H1 (cell line): ENCODE data around the gene FRMD5. TPM values are rescaled to one million over a fixed set of nuclear protein-coding genes. Genes with fewer than 3 reads are reported as not detected.

Experiments used
- CTCF ChIA-PET: fragments of 300-600 bp; sonication (Branson Sonifier 250); formaldehyde crosslinking; loops from one replicate; lab custom pipeline; 2021; ENCODE audit not compliant: partially characterized antibody; lab: Charles Lee
- POLR2A ChIA-PET: fragments of 300-600 bp; sonication (Branson Sonifier 250); formaldehyde crosslinking; loops from one replicate; lab custom pipeline; 2021; ENCODE audit warnings: inconsistent platforms; ENCODE audit not compliant: partially characterized antibody; lab: Charles Lee
- DNase-seq, 2 experiments: peaks; one replicate each; pipeline versions ENCODE4 v3.0.0 to v3.0.0-alpha.2; 2010 to 2022; ENCODE audit warnings: low spot score in 2 of 2, low read depth in 1 of 2, mixed read lengths in 1 of 2
- FAIRE-seq: peaks from 2 replicates; lab custom pipeline; 2011; peaks lifted over from hg19 to GRCh38; lab: Jason Lieb, UNC
- H2AFZ ChIP-seq: 2 replicates; pipeline ENCODE4 v1.8.1; 2012; ENCODE audit warnings: low read length, inconsistent platforms
- H2AK5ac ChIP-seq: 2 replicates; pipeline ENCODE4 v1.6.1; 2013; ENCODE audit warnings: low read depth, low read length
- H2BK120ac ChIP-seq: replicated peaks from 2 replicates; pipeline ENCODE3; 2013; ENCODE audit warnings: low read depth, low read length, inconsistent platforms
- H2BK12ac ChIP-seq: 2 replicates; pipeline ENCODE4 v1.6.1; 2013; ENCODE audit warnings: low read depth, low read length
- H2BK15ac ChIP-seq: 2 replicates; pipeline ENCODE4 v1.6.1; 2013; ENCODE audit warnings: low read length
- H2BK20ac ChIP-seq: 2 replicates; pipeline ENCODE4 v1.6.1; 2013; ENCODE audit warnings: low read length
- H2BK5ac ChIP-seq: 2 replicates; pipeline ENCODE4 v1.6.1; 2013; ENCODE audit warnings: low read depth, low read length
- H3K14ac ChIP-seq: 2 replicates; pipeline ENCODE4 v1.6.1; 2013; ENCODE audit warnings: inconsistent platforms; ENCODE audit not compliant: insufficient read length
- H3K18ac ChIP-seq: 2 replicates; pipeline ENCODE4 v1.6.1; 2013; ENCODE audit warnings: low read length; ENCODE audit errors: extremely low read depth
- H3K23ac ChIP-seq: 2 replicates; pipeline ENCODE4 v1.6.1; 2013; ENCODE audit warnings: inconsistent platforms; ENCODE audit not compliant: insufficient read length
- H3K23me2 ChIP-seq: 2 replicates; pipeline ENCODE4 v1.6.1; 2013; ENCODE audit warnings: low read depth, low read length
- H3K27ac ChIP-seq: 2 replicates; pipeline ENCODE4 v1.6.1; 2011; ENCODE audit warnings: low read depth, low read length, inconsistent platforms
- H3K27me3 ChIP-seq, 4 experiments: replicated peaks in 1 of 4; 1 replicate in 1 of 4; 2 replicates in 3 of 4; pipeline versions ENCODE4 v1.6.1 to v1.8.1; 2011 to 2013; ENCODE audit warnings: low read length in 3 of 4, mild to moderate bottlenecking in 3 of 4, inconsistent platforms in 2 of 4, mixed read lengths in 2 of 4, moderate library complexity in 1 of 4; ENCODE audit not compliant: control insufficient read depth in 3 of 4, insufficient read depth in 3 of 4; ENCODE audit errors: extremely low read depth in 1 of 4
- H3K36me3 ChIP-seq, 4 experiments: 2 replicates each; pipeline versions ENCODE4 v1.6.1 to v1.8.1; 2011 to 2013; ENCODE audit warnings: mild to moderate bottlenecking in 4 of 4, low read length in 3 of 4, moderate library complexity in 2 of 4, control low read depth in 1 of 4, inconsistent platforms in 1 of 4; ENCODE audit not compliant: insufficient read depth in 4 of 4, control insufficient read depth in 2 of 4
- H3K4ac ChIP-seq: replicated peaks from 2 replicates; pipeline ENCODE3; 2013; ENCODE audit warnings: low read length, low read depth, mixed read lengths, inconsistent platforms; ENCODE audit not compliant: insufficient read length
- H3K4me1 ChIP-seq, 4 experiments: replicated peaks in 1 of 4; 1 replicate in 1 of 4; 2 replicates in 3 of 4; pipeline versions ENCODE4 v1.6.1 to v1.8.1; 2011 to 2013; ENCODE audit warnings: low read length in 3 of 4, inconsistent platforms in 2 of 4, mixed read lengths in 1 of 4; ENCODE audit not compliant: insufficient read depth in 4 of 4, control insufficient read depth in 3 of 4
- H3K4me2 ChIP-seq, 2 experiments: 2 replicates each; pipeline versions ENCODE4 v1.6.1 to v1.8.1; 2011 to 2013; ENCODE audit warnings: low read depth in 2 of 2, low read length in 2 of 2, control low read depth in 1 of 2, inconsistent platforms in 1 of 2, mild to moderate bottlenecking in 1 of 2; ENCODE audit not compliant: insufficient read depth in 1 of 2
- H3K4me3 ChIP-seq, 4 experiments: fragments of 200-600, 300-600 bp in 1 of 4; sonication (generic), shearing (Covaris generic), sonication (Bioruptor Twin) in 1 of 4; 2 replicates each; pipeline versions ENCODE4 v1.5.1 to v1.8.1; 2011 to 2016; ENCODE audit warnings: low read length in 4 of 4, low read depth in 3 of 4, control low read depth in 2 of 4, inconsistent platforms in 2 of 4, mild to moderate bottlenecking in 2 of 4, mixed read lengths in 1 of 4, moderate library complexity in 1 of 4; ENCODE audit not compliant: insufficient read depth in 2 of 4; ENCODE audit errors: extremely low read depth in 1 of 4
- H3K56ac ChIP-seq: replicated peaks from 2 replicates; pipeline ENCODE3; 2013; ENCODE audit warnings: low read depth, mild to moderate bottlenecking, mixed read lengths, low read length, inconsistent platforms; ENCODE audit not compliant: insufficient read length
- H3K79me1 ChIP-seq: 2 replicates; pipeline ENCODE4 v1.6.1; 2013; ENCODE audit warnings: low read depth, low read length, control low read depth
- H3K79me2 ChIP-seq, 2 experiments: 2 replicates each; pipeline versions ENCODE4 v1.6.1 to v1.8.1; 2012 to 2013; ENCODE audit warnings: low read length in 2 of 2, mild to moderate bottlenecking in 2 of 2, inconsistent platforms in 1 of 2; ENCODE audit not compliant: insufficient read depth in 2 of 2, control insufficient read depth in 1 of 2
- H3K9ac ChIP-seq, 4 experiments: replicated peaks in 1 of 4; 1 replicate in 1 of 4; 2 replicates in 3 of 4; pipeline versions ENCODE4 v1.6.1 to v1.8.1; 2011 to 2013; ENCODE audit warnings: low read depth in 3 of 4, low read length in 3 of 4, control low read depth in 2 of 4, mild to moderate bottlenecking in 2 of 4, moderate library complexity in 2 of 4, inconsistent platforms in 1 of 4; ENCODE audit errors: extremely low read depth in 1 of 4
- H3K9me3 ChIP-seq, 2 experiments: 2 replicates each; pipeline versions ENCODE4 v1.6.1 to v1.8.1; 2012 to 2013; ENCODE audit warnings: mild to moderate bottlenecking in 2 of 2, moderate library complexity in 2 of 2, control low read depth in 1 of 2, inconsistent platforms in 1 of 2, low read depth in 1 of 2, low read length in 1 of 2, mixed read lengths in 1 of 2; ENCODE audit not compliant: insufficient read depth in 2 of 2
- H4K20me1 ChIP-seq, 2 experiments: replicated peaks in 1 of 2; 2 replicates each; pipeline versions ENCODE3 to v1.8.1; 2011 to 2013; ENCODE audit warnings: inconsistent platforms in 2 of 2, low read length in 2 of 2, mild to moderate bottlenecking in 1 of 2; ENCODE audit not compliant: insufficient read depth in 2 of 2, control insufficient read depth in 1 of 2
- H4K5ac ChIP-seq: 2 replicates; pipeline ENCODE4 v1.6.1; 2013; ENCODE audit warnings: low read length, low read depth, mixed read lengths, inconsistent platforms; ENCODE audit not compliant: insufficient read length
- H4K8ac ChIP-seq: 2 replicates; pipeline ENCODE4 v1.8.0; 2013; ENCODE audit warnings: mild to moderate bottlenecking, moderate library complexity, low read length, inconsistent platforms; ENCODE audit not compliant: insufficient read depth; ENCODE audit errors: extremely low read depth
- H4K91ac ChIP-seq: replicated peaks from 2 replicates; pipeline ENCODE3; 2013; ENCODE audit warnings: low read length, mixed read lengths, inconsistent platforms; ENCODE audit not compliant: insufficient read length
- CEBPB ChIP-seq: IDR thresholded peaks from 2 replicates; pipeline ENCODE4 v1.6.1; 2012; ENCODE audit warnings: low read depth, low read length
- CHD2 ChIP-seq: IDR thresholded peaks from 2 replicates; pipeline ENCODE4 v1.6.1; 2012; ENCODE audit warnings: low read length, improper control_type of control experiment
- HDAC6 ChIP-seq: IDR thresholded peaks from one replicate; pipeline ENCODE4 v1.7.1; 2012; ENCODE audit warnings: low read depth, mild to moderate bottlenecking, inconsistent platforms, low read length, moderate library complexity
- POU5F1 ChIP-seq: IDR thresholded peaks from 2 replicates; pipeline ENCODE4 v1.6.1; 2011; ENCODE audit warnings: low read depth, mild to moderate bottlenecking, low read length, moderate library complexity
- RFX5 ChIP-seq: IDR thresholded peaks from 2 replicates; pipeline ENCODE4 v1.6.1; 2011; ENCODE audit warnings: low read depth, low read length, improper control_type of control experiment, borderline replicate concordance
- RXRA ChIP-seq: IDR thresholded peaks from 2 replicates; pipeline ENCODE4 v1.6.1; 2011; ENCODE audit warnings: low read depth, mild to moderate bottlenecking, low read length, moderate library complexity; ENCODE audit not compliant: insufficient read depth
- ZNF274 ChIP-seq: IDR thresholded peaks from 2 replicates; pipeline ENCODE4 v1.7.0; 2012; ENCODE audit warnings: low read length, borderline replicate concordance; ENCODE audit errors: extremely low read depth
- WGBS, 2 experiments: shearing (Covaris generic) in 1 of 2; methylation state at CpG; one replicate each; pipeline versions ENCODE4 v1.1.6 to v1.1.7; 2013 to 2015; ENCODE audit warnings: low lambda C conversion rate in 2 of 2, mixed read lengths in 2 of 2, inconsistent platforms in 1 of 2, low coverage in 1 of 2, missing lambda C conversion rate in 1 of 2; ENCODE audit not compliant: insufficient replicate concordance in 2 of 2, insufficient coverage in 1 of 2, insufficient read length in 1 of 2; ENCODE audit errors: extremely low coverage in 1 of 2, missing lambda C conversion rate in 1 of 2; 5-methylcytosine and 5-hydroxymethylcytosine counted together
- polyA plus RNA-seq, 7 experiments: library from polyadenylated mRNA; depleted of rRNA in 3 of 7; stranded (reverse) in 5 of 7; unstranded in 2 of 7; fragments of >200 nt in 5 of 7; fragments of 200-250 nt in 2 of 7; gene quantifications; 1 replicate in 5 of 7; 2 replicates in 1 of 7; 4 replicates in 1 of 7; pipeline versions ENCODE4 v1.2.1 to v1.2.3, GENCODE V29; 2011 to 2013; ENCODE audit warnings: missing spikeins in 2 of 7, mixed read lengths in 2 of 7
- total RNA-seq: library from RNA; stranded (reverse); fragmentation: NEBNext Ultra II Directional; extraction: Animal tissue kit (Norgen Biotek cat#: 25700); gene quantifications from 2 replicates; pipeline ENCODE4 v1.2.1, GENCODE V29; 2021

Gene FRMD5
- total and polyA plus RNA-seq, 2 of the 8 experiments (the other 6 are each of a cell fraction or from before 2014, with no cell fraction given) = 10.1 to 12.6 TPM

- no peak overlapping the region for H3K4ac ChIP-seq
- H3K79me1 ChIP-seq = no peaks in the 10 kb centered on the region
- no peaks in the 10 kb centered on the region for H3K36me3 ChIP-seq
- no peak overlapping the region for H3K18ac ChIP-seq
- no peak overlapping the region for H3K4me3 ChIP-seq
- FAIRE-seq (no peak), DNase-seq (no peak)
- no peaks in the 10 kb centered on the region for H3K9me3 ChIP-seq
- H3K4me2 ChIP-seq = no peak overlapping the region
- no peaks in the 10 kb centered on the region for H3K79me2 ChIP-seq
- ChIA-PET CTCF (interaction anchor here (1.2 to 7.0 kb wide), 6 partner anchors 13 to 124 kb away, joined by 3 to 62 read pairs (median 6); no protein-coding TSS in a partner anchor), POLR2A (no interaction called here)
- no peak overlapping the region for H3K56ac ChIP-seq
- H4K5ac ChIP-seq = no peak overlapping the region
- no peaks in the 10 kb centered on the region for H3K27me3 ChIP-seq
- 88% methylated on average over 1 of the region's 1 CpG; no CpG with 5 or more reads in 1 of the 2 experiments for WGBS, 2 experiments
- no peak overlapping the region for H2BK120ac ChIP-seq
- TF ChIP-seq RXRA = no peak
- no peak for TF ChIP-seq POU5F1
- no peak for TF ChIP-seq ZNF274
- no peak for TF ChIP-seq CEBPB
- TF ChIP-seq HDAC6 = no peak
- TF ChIP-seq RFX5 = no peak
- TF ChIP-seq CHD2 = no peak
- H2BK15ac ChIP-seq = no peak overlapping the region
- no peaks in the 10 kb centered on the region for H3K4me1 ChIP-seq
- no peaks in the 10 kb centered on the region for H4K20me1 ChIP-seq
- H2AFZ ChIP-seq = no peak overlapping the region
- no peaks in the 10 kb centered on the region; the same call in 1 of the 2 replicates for H3K23me2 ChIP-seq
- no peak overlapping the region for H4K91ac ChIP-seq
- H3K9ac ChIP-seq = no peak overlapping the region
- no peak overlapping the region for H2BK5ac ChIP-seq
- H3K23ac ChIP-seq = no peak overlapping the region
- no peak overlapping the region for H3K14ac ChIP-seq
- no peak overlapping the region for H3K27ac ChIP-seq
- no peak overlapping the region for H2BK12ac ChIP-seq
- H2BK20ac ChIP-seq = no peak overlapping the region
- H2AK5ac ChIP-seq = no peak overlapping the region
- no peak overlapping the region for H4K8ac ChIP-seq
Measured at GRCh38 chr15:43942194-43942593, 252.9 kb downstream of the FRMD5 start.
